ENCODE data around the gene CHMP4B. TPM values are rescaled to one million over a fixed set of nuclear protein-coding genes. Genes with fewer than 3 reads are reported as not detected.

The CHMP4B gene
- total RNA-seq, 1 donor from 2014 or later, result 97.2 TPM

GRCh38 chr20:33883164-33883563 is 72.0 kb downstream of the CHMP4B start:
- no peak overlapping the region for H3K4me3 Mint-ChIP-seq
- no peak for DNase-seq (ENCODE audit: low read depth, low spot score)
- no peak overlapping the region for H3K27ac Mint-ChIP-seq (ENCODE audit: unreplicated experiment)
- H3K27me3 Mint-ChIP-seq (ENCODE audit: low read depth), result peaks cover 3% of the 10 kb centered on the region
- peaks cover 13% of the 10 kb centered on the region for H3K9me3 Mint-ChIP-seq
- peaks cover 6% of the 10 kb centered on the region for H3K36me3 Mint-ChIP-seq (ENCODE audit: low read depth)
- TF ChIP-seq, protein P1, sequence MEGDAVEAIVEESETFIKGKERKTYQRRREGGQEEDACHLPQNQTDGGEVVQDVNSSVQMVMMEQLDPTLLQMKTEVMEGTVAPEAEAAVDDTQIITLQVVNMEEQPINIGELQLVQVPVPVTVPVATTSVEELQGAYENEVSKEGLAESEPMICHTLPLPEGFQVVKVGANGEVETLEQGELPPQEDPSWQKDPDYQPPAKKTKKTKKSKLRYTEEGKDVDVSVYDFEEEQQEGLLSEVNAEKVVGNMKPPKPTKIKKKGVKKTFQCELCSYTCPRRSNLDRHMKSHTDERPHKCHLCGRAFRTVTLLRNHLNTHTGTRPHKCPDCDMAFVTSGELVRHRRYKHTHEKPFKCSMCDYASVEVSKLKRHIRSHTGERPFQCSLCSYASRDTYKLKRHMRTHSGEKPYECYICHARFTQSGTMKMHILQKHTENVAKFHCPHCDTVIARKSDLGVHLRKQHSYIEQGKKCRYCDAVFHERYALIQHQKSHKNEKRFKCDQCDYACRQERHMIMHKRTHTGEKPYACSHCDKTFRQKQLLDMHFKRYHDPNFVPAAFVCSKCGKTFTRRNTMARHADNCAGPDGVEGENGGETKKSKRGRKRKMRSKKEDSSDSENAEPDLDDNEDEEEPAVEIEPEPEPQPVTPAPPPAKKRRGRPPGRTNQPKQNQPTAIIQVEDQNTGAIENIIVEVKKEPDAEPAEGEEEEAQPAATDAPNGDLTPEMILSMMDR (conservative IDR thresholded peaks at IDR 0.05), result no peak
- no peaks in the 10 kb centered on the region for H3K4me1 Mint-ChIP-seq

- TF ChIP-seq, protein P1 (conservative IDR thresholded peaks at IDR 0.05), result no peak
- H3K4me1 Mint-ChIP-seq, result no peaks in the 10 kb centered on the region
- no peak overlapping the region for H3K27ac Mint-ChIP-seq (ENCODE audit: unreplicated experiment)
- peaks cover 3% of the 10 kb centered on the region for H3K27me3 Mint-ChIP-seq (ENCODE audit: low read depth)
- H3K36me3 Mint-ChIP-seq (ENCODE audit: low read depth), result peaks cover 3% of the 10 kb centered on the region
- no peak overlapping the region for H3K4me3 Mint-ChIP-seq
- H3K9me3 Mint-ChIP-seq, result peaks cover 5% of the 10 kb centered on the region
- DNase-seq (ENCODE audit: low read depth, low spot score), result no peak
Measured at GRCh38 chr20:33884633-33885032, 73.5 kb downstream of the CHMP4B start.

DNA sequence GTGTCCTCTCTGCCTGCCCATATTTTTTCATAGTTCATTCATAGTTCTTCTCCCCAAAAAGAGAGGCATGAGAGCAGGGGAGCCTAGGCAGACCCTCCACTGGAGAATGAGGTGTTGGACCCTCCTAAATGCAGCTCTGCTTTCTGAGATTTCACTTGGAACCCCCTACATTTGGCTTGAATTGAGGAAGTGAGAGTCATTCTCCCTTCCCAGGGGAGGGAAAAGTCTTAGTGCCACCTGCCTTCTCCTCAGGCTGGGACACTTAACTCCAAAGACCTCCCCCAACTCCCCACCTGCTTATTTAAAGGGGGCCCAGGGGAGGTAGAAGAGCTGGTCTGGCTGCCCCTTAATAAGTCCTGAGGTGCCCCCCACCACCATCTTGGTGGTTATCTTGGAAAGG is 78.2 kb downstream of the CHMP4B start:
- Mint-ChIP-seq H3K27me3 (ENCODE audit: low read depth) (peaks cover 7% of the 10 kb centered on the region), H3K4me3 (no peak overlapping the region), H3K36me3 (ENCODE audit: low read depth) (no peaks in the 10 kb centered on the region), H3K9me3 (peaks cover 7% of the 10 kb centered on the region), H3K27ac (ENCODE audit: unreplicated experiment) (no peak overlapping the region), H3K4me1 (no peaks in the 10 kb centered on the region)
- DNase-seq (ENCODE audit: low read depth, low spot score), result no peak
- TF ChIP-seq, protein P1 (conservative IDR thresholded peaks at IDR 0.05), result no peak

- TF ChIP-seq, protein P1 (conservative IDR thresholded peaks at IDR 0.05), result no peak
Measured at GRCh38 chr20:33890557-33890956, 79.4 kb downstream of the CHMP4B start.

GRCh38 chr20:33893314-33893713 is 82.2 kb downstream of the CHMP4B start:
- DNase-seq (ENCODE audit: low read depth, low spot score), result no peak
- no peak overlapping the region for H3K27ac Mint-ChIP-seq (ENCODE audit: unreplicated experiment)
- H3K4me3 Mint-ChIP-seq, result no peak overlapping the region
- H3K36me3 Mint-ChIP-seq (ENCODE audit: low read depth), result no peaks in the 10 kb centered on the region
- peaks cover 31% of the 10 kb centered on the region for H3K27me3 Mint-ChIP-seq (ENCODE audit: low read depth)
- peaks cover 7% of the 10 kb centered on the region for H3K9me3 Mint-ChIP-seq
- H3K4me1 Mint-ChIP-seq, result no peaks in the 10 kb centered on the region
- TF ChIP-seq, protein P1 (conservative IDR thresholded peaks at IDR 0.05), result no peak

More at GRCh38 chr20:33890557-33890956, 79.4 kb downstream of the CHMP4B start:
- H3K4me3 Mint-ChIP-seq, result no peak overlapping the region
- no peak for DNase-seq (ENCODE audit: low read depth, low spot score)
- no peak overlapping the region for H3K27ac Mint-ChIP-seq (ENCODE audit: unreplicated experiment)
- H3K36me3 Mint-ChIP-seq (ENCODE audit: low read depth), result no peaks in the 10 kb centered on the region
- peaks cover 7% of the 10 kb centered on the region for H3K9me3 Mint-ChIP-seq
- H3K4me1 Mint-ChIP-seq, result no peaks in the 10 kb centered on the region
- peaks cover 13% of the 10 kb centered on the region for H3K27me3 Mint-ChIP-seq (ENCODE audit: low read depth)

GRCh38 chr20:33894798-33895197 is 83.7 kb downstream of the CHMP4B start:
- Mint-ChIP-seq H3K4me1 (no peaks in the 10 kb centered on the region), H3K36me3 (ENCODE audit: low read depth) (no peaks in the 10 kb centered on the region)

More at GRCh38 chr20:33894798-33895197, 83.7 kb downstream of the CHMP4B start:
- Mint-ChIP-seq H3K27me3 (ENCODE audit: low read depth) (peaks cover 31% of the 10 kb centered on the region), H3K9me3 (peaks cover 7% of the 10 kb centered on the region), H3K27ac (ENCODE audit: unreplicated experiment) (no peak overlapping the region), H3K4me3 (no peak overlapping the region)
- TF ChIP-seq, protein P1 (conservative IDR thresholded peaks at IDR 0.05), result no peak
- no peak for DNase-seq (ENCODE audit: low read depth, low spot score)

All from neural crest cell (in vitro differentiated cells).